HG03432 (cell line): ENCODE results near the gene GDPD1.
"Not testable (repeated sequence)": the region's sequence is repeated elsewhere in the genome, so short reads cannot be mapped to it uniquely, and the experiment has no call there.

Source experiments
- ATAC-seq: cut with Tn5 transposase; IDR thresholded peaks from one replicate; pipeline ENCODE4 v1.9.1; 2021; ENCODE audit warnings: mild to moderate bottlenecking, moderate library complexity; ENCODE audit not compliant: unreplicated experiment

The GDPD1 gene

GRCh38 chr17:59238906-59239305, 18.6 kb downstream of the GDPD1 start:
- no peak for ATAC-seq

- ATAC-seq = no peak
Measured at GRCh38 chr17:59244081-59244480, 23.8 kb downstream of the GDPD1 start.

GRCh38 chr17:59254742-59255141, 34.4 kb downstream of the GDPD1 start:
- no peak for ATAC-seq

- no peak for ATAC-seq
Measured at GRCh38 chr17:59257101-59257500, 36.8 kb downstream of the GDPD1 start.

GRCh38 chr17:59260722-59261121, 40.4 kb downstream of the GDPD1 start:
- no peak for ATAC-seq

- ATAC-seq = no peak
Measured at GRCh38 chr17:59266745-59267144, 46.4 kb downstream of the GDPD1 start.

GRCh38 chr17:59267776-59268175, 47.5 kb downstream of the GDPD1 start:
- ATAC-seq = no peak

- ATAC-seq = no peak
Measured at GRCh38 chr17:59275618-59276017, 55.3 kb downstream of the GDPD1 start.

- peak; percentile 73 for ATAC-seq
Measured at GRCh38 chr17:59277031-59277430, 56.7 kb downstream of the GDPD1 start.

- no peak for ATAC-seq
Measured at GRCh38 chr17:59278406-59278805, 58.1 kb downstream of the GDPD1 start.

GRCh38 chr17:59284317-59284716, 64.0 kb downstream of the GDPD1 start:
- no peak for ATAC-seq

GRCh38 chr17:59287452-59287851, 67.1 kb downstream of the GDPD1 start:
- no peak for ATAC-seq

- no peak for ATAC-seq
Measured at GRCh38 chr17:59287891-59288290, 67.6 kb downstream of the GDPD1 start.

- ATAC-seq = no peak
Measured at GRCh38 chr17:59289981-59290301, 69.6 kb downstream of the GDPD1 start.

GRCh38 chr17:59290302-59290998, 70.1 kb downstream of the GDPD1 start:
- not testable (repeated sequence) for ATAC-seq

- ATAC-seq = no peak
Measured at GRCh38 chr17:59292174-59292523, 71.8 kb downstream of the GDPD1 start.

- no peak for ATAC-seq
Measured at GRCh38 chr17:59296190-59296589, 75.9 kb downstream of the GDPD1 start.

GRCh38 chr17:59298521-59298920, 78.2 kb downstream of the GDPD1 start:
- no peak for ATAC-seq

- no peak for ATAC-seq
Measured at GRCh38 chr17:59299400-59300092, 79.2 kb downstream of the GDPD1 start.

- ATAC-seq = no peak
Measured at GRCh38 chr17:59300941-59301340, 80.6 kb downstream of the GDPD1 start.

GRCh38 chr17:59304811-59305210, 84.5 kb downstream of the GDPD1 start:
- ATAC-seq = no peak

GRCh38 chr17:59310263-59310920, 90.1 kb downstream of the GDPD1 start:
- no peak for ATAC-seq
